Measurements from ENCODE around the gene ABCB9. TPM values are rescaled to one million over a fixed set of nuclear protein-coding genes. Genes with fewer than 3 reads are reported as not detected.

Gene ABCB9
- total and polyA plus RNA-seq, 2 experiments from 2014 or later: 1.2 to 7.0 TPM

GRCh38 chr12:122994781-122995502 is 28.7 kb upstream of the ABCB9 start:
- H3K4me2 ChIP-seq: no peak overlapping the region
- H4K20me1 ChIP-seq (replicated peaks; ENCODE audit: insufficient read depth): no peaks in the 10 kb centered on the region
- H3K9me3 Mint-ChIP-seq: no peaks in the 10 kb centered on the region; the same call in 2 of the 3 replicates
- no peak overlapping the region for H3K27ac ChIP-seq (ENCODE audit: low read depth)
- no peak overlapping the region for H2AFZ ChIP-seq
- H3F3A ChIP-seq (replicated peaks; ENCODE audit: low read depth): no peaks in the 10 kb centered on the region
- H3K4me3 Mint-ChIP-seq: no peak overlapping the region
- H3K4me1 ChIP-seq (ENCODE audit: insufficient read depth): no peaks in the 10 kb centered on the region
- DNase-seq (ENCODE audit: low spot score): no peak
- ATAC-seq: no peak
- no peaks in the 10 kb centered on the region for H3K36me3 ChIP-seq (ENCODE audit: insufficient read depth)
- no peaks in the 10 kb centered on the region for H3K27me3 ChIP-seq (ENCODE audit: insufficient read depth)
- H3K27me3 Mint-ChIP-seq (ENCODE audit: insufficient read depth, low read depth, poor library complexity): peaks cover 6% of the 10 kb centered on the region
- TF ChIP-seq CREB1 (CRISPR knock-in tag; IDR thresholded peaks at IDR 0.05; ENCODE audit: low read depth): no peak
- no peak for TF ChIP-seq JUNB (IDR thresholded peaks at IDR 0.05; ENCODE audit: unreplicated experiment)
- no peak for TF ChIP-seq REST (IDR thresholded peaks at IDR 0.05; ENCODE audit: unreplicated experiment)
- TF ChIP-seq CTCF (conservative IDR thresholded peaks at IDR 0.05; ENCODE audit: low read depth in 2 of 2): no peak
- TF ChIP-seq POLR2AphosphoS5 (IDR thresholded peaks at IDR 0.05; ENCODE audit: low read depth): no peak
- TF ChIP-seq ZNF331 (CRISPR knock-in tag; IDR thresholded peaks at IDR 0.05; ENCODE audit: low read depth): no peak
- no peak for TF ChIP-seq ETS1 (IDR thresholded peaks at IDR 0.05)
- TF ChIP-seq EZH2 (IDR thresholded peaks at IDR 0.05; ENCODE audit: low read depth, unreplicated experiment): no peak
- TF ChIP-seq STAT1 (IDR thresholded peaks at IDR 0.05; ENCODE audit: unreplicated experiment): no peak
- no peak for TF ChIP-seq ZNF114 (CRISPR knock-in tag; IDR thresholded peaks at IDR 0.05)
- TF ChIP-seq ZNF462 (CRISPR knock-in tag; IDR thresholded peaks at IDR 0.05): no peak
- TF ChIP-seq NANOG (IDR thresholded peaks at IDR 0.05; ENCODE audit: borderline replicate concordance): no peak
- H3K27ac Mint-ChIP-seq: no peak overlapping the region
- H3K9me2 ChIP-seq (ENCODE audit: insufficient read depth): no peaks in the 10 kb centered on the region
- no peak overlapping the region for H3K4me3 ChIP-seq
- no peaks in the 10 kb centered on the region for H3K36me3 Mint-ChIP-seq (ENCODE audit: low read depth)
- no peaks in the 10 kb centered on the region for H3K79me2 ChIP-seq (replicated peaks; ENCODE audit: insufficient read depth)
- H3K4me1 Mint-ChIP-seq: no peaks in the 10 kb centered on the region
